Aorta (tissue), 5 donors: ENCODE results near the gene ANKFY1. TPM values are rescaled to one million over a fixed set of nuclear protein-coding genes. Genes with fewer than 3 reads are reported as not detected.

Experiments
- ATAC-seq: fragments of 200-7000 bp; cut with Tn5 transposase; one replicate; pipeline ENCODE4 v1.9.1; 2022; ENCODE audit warnings: moderate library complexity; ENCODE audit not compliant: low FRiP score
- DNase-seq, 2 donors: peaks; one replicate each; pipeline ENCODE4 v3.0.0-alpha.2; 2020
- H3K27ac ChIP-seq, 2 donors: one replicate each; pipeline ENCODE4 v1.5.1; 2013; ENCODE audit warnings: low read length in 2 of 2, mild to moderate bottlenecking in 2 of 2, moderate library complexity in 2 of 2, control low read depth in 1 of 2, inconsistent platforms in 1 of 2, low read depth in 1 of 2
- H3K27me3 ChIP-seq, 2 donors: one replicate each; pipeline ENCODE4 v1.6.1; 2013; ENCODE audit warnings: control low read depth in 1 of 2, low read length in 1 of 2, mild to moderate bottlenecking in 1 of 2, moderate library complexity in 1 of 2; ENCODE audit not compliant: insufficient read depth in 2 of 2, control insufficient read depth in 1 of 2
- H3K36me3 ChIP-seq, 2 donors: one replicate each; pipeline ENCODE4 v1.6.1; 2013; ENCODE audit warnings: control low read depth in 1 of 2, low read length in 1 of 2, mild to moderate bottlenecking in 1 of 2; ENCODE audit not compliant: insufficient read depth in 2 of 2, control insufficient read depth in 1 of 2
- H3K4me1 ChIP-seq, 2 donors: one replicate each; pipeline ENCODE4 v1.6.1; 2013; ENCODE audit warnings: low read length in 2 of 2, control low read depth in 1 of 2, mild to moderate bottlenecking in 1 of 2, moderate library complexity in 1 of 2; ENCODE audit not compliant: insufficient read depth in 2 of 2, control insufficient read depth in 1 of 2
- H3K4me3 ChIP-seq, 2 donors: one replicate each; pipeline ENCODE4 v1.5.1; 2013; ENCODE audit warnings: low read length in 2 of 2, control low read depth in 1 of 2, mild to moderate bottlenecking in 1 of 2
- H3K9me3 ChIP-seq: one replicate; pipeline ENCODE4 v1.6.1; 2013; ENCODE audit warnings: mild to moderate bottlenecking, low read length; ENCODE audit not compliant: control insufficient read depth
- WGBS, 2 donors: extraction: QIAGEN DNeasy Blood & Tissue Kit; methylation state at CpG; one replicate each; pipeline ENCODE4 v1.1.7; 2013; 5-methylcytosine and 5-hydroxymethylcytosine counted together
- intact Hi-C, 2 donors: fragments of 100-400 bp; cut with DNase I; formaldehyde crosslinking; loops; one replicate each; pipeline versions ENCODE4 v1.14.2 to v1.15.0; 2022
- polyA plus RNA-seq, 2 donors: library from polyadenylated mRNA; stranded (reverse); fragments of 200-250 nt; gene quantifications; one replicate each; pipeline ENCODE4 v1.2.3, GENCODE V29; 2013
- total RNA-seq, 2 donors: library from RNA; stranded (reverse); fragmentation: NEBNext Ultra II Directional; extraction: Animal tissue kit (Norgen Biotek cat#: 25700); gene quantifications; one replicate each; pipeline ENCODE4 v1.2.1, GENCODE V29; 2021
- donor health status: healthy with polysubstance abuse.
- donor health status: Bipolar disorder and iron deficiency.
- donor health status: DM: no; HTN: no; CAD: no.
- donor health status: DM: no; HTN: no; CAD: no.
- donor health status: DM: yes; HTN: yes; CAD: no.

The ANKFY1 gene
- total and polyA plus RNA-seq, 4 donors: 4.5 to 71.6 (median 37.7) TPM

- ATAC-seq (no peak), DNase-seq (no peak)
- H3K36me3 ChIP-seq: no peaks in the 10 kb centered on the region
Measured at GRCh38 chr17:4163951-4164350, 99.8 kb downstream of the ANKFY1 start.

GRCh38 chr17:4162775-4163466 is 100.9 kb downstream of the ANKFY1 start:
- intact Hi-C loops: no loop called here
- no peak for DNase-seq
- H3K27me3 ChIP-seq: no peaks in the 10 kb centered on the region
- no peaks in the 10 kb centered on the region for H3K4me1 ChIP-seq
- WGBS, 2 donors: 82% methylated on average over 14 of the region's 14 CpGs
- no peaks in the 10 kb centered on the region for H3K36me3 ChIP-seq
- peak overlapping the region in 1 of 2 donors; percentile 69 for H3K27ac ChIP-seq
- H3K9me3 ChIP-seq: no peaks in the 10 kb centered on the region
- no peak for ATAC-seq
- H3K4me3 ChIP-seq: no peak overlapping the region

More at GRCh38 chr17:4163951-4164350, 99.8 kb downstream of the ANKFY1 start:
- Histone ChIP-seq H3K4me3 (no peak overlapping the region), H3K27me3 (no peaks in the 10 kb centered on the region), H3K27ac (no peak overlapping the region), H3K4me1 (no peaks in the 10 kb centered on the region), H3K9me3 (no peaks in the 10 kb centered on the region)
- 60 to 72% methylated on average over 6 of the region's 6 CpGs for WGBS, 2 donors
- intact Hi-C loops: no loop called here

- no peaks in the 10 kb centered on the region for H3K9me3 ChIP-seq
- peak overlapping the region; percentile 69 to 91 for H3K27ac ChIP-seq
- H3K27me3 ChIP-seq: no peaks in the 10 kb centered on the region
- intact Hi-C loops: no loop called here
- H3K36me3 ChIP-seq: no peaks in the 10 kb centered on the region
- 42 to 55% methylated on average over 6 of the region's 6 CpGs for WGBS, 2 donors
- H3K4me1 ChIP-seq: no peaks in the 10 kb centered on the region
- DNase-seq: no peak
- no peak for ATAC-seq
- H3K4me3 ChIP-seq: no peak overlapping the region
Measured at GRCh38 chr17:4162321-4162720, 101.5 kb downstream of the ANKFY1 start.

GRCh38 chr17:4161967-4162305 is 101.8 kb downstream of the ANKFY1 start:
- WGBS, 2 donors: 80 to 86% methylated on average over 9 of the region's 9 CpGs

GRCh38 chr17:4161192-4161966 is 102.4 kb downstream of the ANKFY1 start:
- no peak for ATAC-seq
- Histone ChIP-seq H3K27me3 (no peaks in the 10 kb centered on the region), H3K9me3 (no peaks in the 10 kb centered on the region), H3K4me3 (no peak overlapping the region), H3K4me1 (no peaks in the 10 kb centered on the region), H3K27ac (peak overlapping the region; percentile 71 to 91), H3K36me3 (no peaks in the 10 kb centered on the region)
- intact Hi-C loops: no loop called here
- DNase-seq: no peak
- WGBS, 2 donors: 26 to 38% methylated on average over 7 of the region's 7 CpGs

More at GRCh38 chr17:4161967-4162305, 101.8 kb downstream of the ANKFY1 start:
- intact Hi-C loops: no loop called here
- H3K9me3 ChIP-seq: no peaks in the 10 kb centered on the region
- DNase-seq (no peak), ATAC-seq (no peak)
- no peaks in the 10 kb centered on the region for H3K4me1 ChIP-seq
- no peaks in the 10 kb centered on the region for H3K36me3 ChIP-seq
- no peaks in the 10 kb centered on the region for H3K27me3 ChIP-seq
- peak overlapping the region; percentile 71 to 91 for H3K27ac ChIP-seq
- no peak overlapping the region for H3K4me3 ChIP-seq

- Histone ChIP-seq H3K27me3 (no peaks in the 10 kb centered on the region), H3K27ac (no peak overlapping the region), H3K4me1 (no peaks in the 10 kb centered on the region), H3K4me3 (no peak overlapping the region), H3K36me3 (no peaks in the 10 kb centered on the region), H3K9me3 (no peaks in the 10 kb centered on the region)
- intact Hi-C loops: no loop called here
- DNase-seq (no peak), ATAC-seq (no peak)
- 92 to 96% methylated on average over 19 of the region's 19 CpGs for WGBS, 2 donors
Measured at GRCh38 chr17:4160294-4160859, 103.4 kb downstream of the ANKFY1 start.

GRCh38 chr17:4159761-4160160 is 104.0 kb downstream of the ANKFY1 start:
- DNase-seq (no peak), ATAC-seq (no peak)
- WGBS, 2 donors: 96 to 97% methylated on average over 15 of the region's 15 CpGs
- H3K9me3 ChIP-seq: no peaks in the 10 kb centered on the region
- no peaks in the 10 kb centered on the region for H3K4me1 ChIP-seq
- H3K27ac ChIP-seq: no peak overlapping the region
- no peaks in the 10 kb centered on the region for H3K36me3 ChIP-seq
- H3K27me3 ChIP-seq: no peaks in the 10 kb centered on the region
- intact Hi-C loops: no loop called here
- no peak overlapping the region for H3K4me3 ChIP-seq

GRCh38 chr17:4157618-4158333 is 106.0 kb downstream of the ANKFY1 start:
- Histone ChIP-seq H3K27ac (no peak overlapping the region), H3K36me3 (no peaks in the 10 kb centered on the region)
- 92 to 93% methylated on average over 12 of the region's 12 CpGs for WGBS, 2 donors

More at GRCh38 chr17:4157618-4158333, 106.0 kb downstream of the ANKFY1 start:
- intact Hi-C loops: no loop called here
- ATAC-seq: no peak
- Histone ChIP-seq H3K9me3 (no peaks in the 10 kb centered on the region), H3K27me3 (no peaks in the 10 kb centered on the region), H3K4me1 (no peaks in the 10 kb centered on the region), H3K4me3 (no peak overlapping the region)
- no peak for DNase-seq
